Prostate gland (tissue), 2 donors: ENCODE data around the gene LRRC73. TPM values are rescaled to one million over a fixed set of nuclear protein-coding genes. Genes with fewer than 3 reads are reported as not detected.

Experiments
- DNase-seq: peaks from one replicate; pipeline ENCODE4 v3.0.0-alpha.2; 2019; ENCODE audit warnings: low spot score
- H3K27ac ChIP-seq, 2 donors: fragments of 200-600 bp; sonication (generic); 2 replicates each; pipeline ENCODE4 v1.5.1; 2017 to 2019
- H3K27me3 ChIP-seq: fragments of 200-600 bp; sonication (generic); replicated peaks from 2 replicates; pipeline ENCODE4 v1.5.1; 2019; ENCODE audit not compliant: insufficient read depth
- H3K36me3 ChIP-seq, 2 donors: fragments of 200-600 bp; sonication (generic); 1 replicate in 1 of 2; 2 replicates in 1 of 2; pipeline versions ENCODE4 v1.5.1 to v1.8.1; 2017 to 2019
- H3K4me1 ChIP-seq: fragments of 200-600 bp; sonication (generic); replicated peaks from 2 replicates; pipeline ENCODE4 v1.5.1; 2019
- H3K4me3 ChIP-seq, 2 donors: fragments of 200-600 bp; sonication (generic); 2 replicates each; pipeline ENCODE4 v1.5.1; 2017 to 2019
- H3K9me3 ChIP-seq: fragments of 200-600 bp; sonication (generic); 2 replicates; pipeline ENCODE4 v1.5.1; 2017
- POLR2A ChIP-seq: fragments of 450-650 bp; IDR thresholded peaks from one replicate; pipeline ENCODE4 v1.6.1; 2016; ENCODE audit warnings: antibody characterized with exemption, mild to moderate bottlenecking
- POLR2AphosphoS5 ChIP-seq: sonication (generic); formaldehyde crosslinking; IDR thresholded peaks from one replicate; pipeline ENCODE4 v1.6.1; 2017; ENCODE audit warnings: antibody characterized with exemption
- WGBS: methylation state at CpG from one replicate; pipeline ENCODE4 v1.1.5; 2018; 5-methylcytosine and 5-hydroxymethylcytosine counted together
- intact Hi-C: fragments of 100-400 bp; cut with DNase I; formaldehyde crosslinking; loops from one replicate; pipeline ENCODE4 v1.14.2; 2022
- total RNA-seq, 2 donors: library from RNA; depleted of rRNA; stranded (reverse); fragments of >200 nt; gene quantifications; one replicate each; pipeline ENCODE4 v1.1.0, GENCODE V29; 2016
- TF ChIP-seq, protein P1 (sequence below), 4 experiments: fragments of 200-600 bp in 2 of 4; fragments of 450-650 bp in 2 of 4; sonication (generic) in 2 of 4; IDR thresholded peaks; 1 replicate in 3 of 4; 2 replicates in 1 of 4; pipeline ENCODE4 v1.5.1; 2016 to 2019; ENCODE audit warnings: antibody characterized with exemption in 4 of 4, mild to moderate bottlenecking in 2 of 4, moderate library complexity in 2 of 4

The LRRC73 gene
- total RNA-seq, 2 donors from 2014 or later: 0.68 to 4.0 TPM

DNA sequence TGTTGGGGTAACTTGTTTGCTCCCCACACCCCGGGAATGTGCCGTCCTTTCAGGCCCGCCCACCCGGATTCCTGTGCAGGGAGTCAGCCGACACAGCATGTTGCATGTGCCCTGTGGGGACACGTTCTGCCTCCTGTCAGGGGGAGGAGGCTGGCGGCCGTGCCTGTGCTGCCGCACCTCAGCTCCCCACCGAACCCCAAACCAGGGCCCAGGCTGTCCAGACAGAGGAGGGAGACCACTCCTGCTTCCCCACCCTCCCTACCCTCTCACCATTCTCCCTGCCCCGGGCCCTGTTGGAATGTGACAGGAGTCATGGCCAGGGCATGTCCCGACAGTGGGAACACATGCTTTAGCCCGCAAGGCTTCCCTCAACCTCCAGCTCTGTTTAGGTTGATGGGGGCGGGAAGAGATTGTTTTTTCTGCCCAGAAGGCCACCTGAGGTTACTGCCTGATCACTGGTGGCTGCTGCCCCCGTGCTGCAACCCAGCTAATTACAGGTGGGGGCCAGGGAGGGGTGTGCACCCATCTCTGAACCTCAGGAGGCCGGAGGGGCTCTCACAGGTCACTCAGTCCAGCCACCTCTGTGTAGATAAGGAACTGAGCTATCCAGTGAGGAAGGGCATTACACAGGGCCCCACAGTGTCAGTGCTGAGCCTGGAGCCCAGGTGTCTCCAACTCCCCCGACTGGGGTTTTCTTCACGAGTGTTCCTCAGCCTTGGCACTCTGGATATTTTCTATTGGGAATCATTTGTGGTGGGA, 13.6 kb downstream of the LRRC73 start:
- intact Hi-C loops: loop anchor here (10.0 kb wide), 1 partner anchor 232 kb away; no protein-coding TSS in a partner anchor
- Histone ChIP-seq H3K27ac (peak overlapping the region; percentile 58 to 72), H3K4me1 (peaks cover 34% of the 10 kb centered on the region), H3K27me3 (no peaks in the 10 kb centered on the region), H3K9me3 (no peaks in the 10 kb centered on the region), H3K36me3 (no peaks in the 10 kb centered on the region), H3K4me3 (no peak overlapping the region)
- TF ChIP-seq POLR2AphosphoS5: peak; percentile 72
- TF ChIP-seq POLR2A: no peak
- TF ChIP-seq, protein P1, sequence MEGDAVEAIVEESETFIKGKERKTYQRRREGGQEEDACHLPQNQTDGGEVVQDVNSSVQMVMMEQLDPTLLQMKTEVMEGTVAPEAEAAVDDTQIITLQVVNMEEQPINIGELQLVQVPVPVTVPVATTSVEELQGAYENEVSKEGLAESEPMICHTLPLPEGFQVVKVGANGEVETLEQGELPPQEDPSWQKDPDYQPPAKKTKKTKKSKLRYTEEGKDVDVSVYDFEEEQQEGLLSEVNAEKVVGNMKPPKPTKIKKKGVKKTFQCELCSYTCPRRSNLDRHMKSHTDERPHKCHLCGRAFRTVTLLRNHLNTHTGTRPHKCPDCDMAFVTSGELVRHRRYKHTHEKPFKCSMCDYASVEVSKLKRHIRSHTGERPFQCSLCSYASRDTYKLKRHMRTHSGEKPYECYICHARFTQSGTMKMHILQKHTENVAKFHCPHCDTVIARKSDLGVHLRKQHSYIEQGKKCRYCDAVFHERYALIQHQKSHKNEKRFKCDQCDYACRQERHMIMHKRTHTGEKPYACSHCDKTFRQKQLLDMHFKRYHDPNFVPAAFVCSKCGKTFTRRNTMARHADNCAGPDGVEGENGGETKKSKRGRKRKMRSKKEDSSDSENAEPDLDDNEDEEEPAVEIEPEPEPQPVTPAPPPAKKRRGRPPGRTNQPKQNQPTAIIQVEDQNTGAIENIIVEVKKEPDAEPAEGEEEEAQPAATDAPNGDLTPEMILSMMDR (IDR thresholded peaks at IDR 0.05): peak; percentile 22 to 91 (median 66)
- DNase-seq: peak; percentile 82
- 21% methylated on average over 18 of the region's 18 CpGs for WGBS

DNA sequence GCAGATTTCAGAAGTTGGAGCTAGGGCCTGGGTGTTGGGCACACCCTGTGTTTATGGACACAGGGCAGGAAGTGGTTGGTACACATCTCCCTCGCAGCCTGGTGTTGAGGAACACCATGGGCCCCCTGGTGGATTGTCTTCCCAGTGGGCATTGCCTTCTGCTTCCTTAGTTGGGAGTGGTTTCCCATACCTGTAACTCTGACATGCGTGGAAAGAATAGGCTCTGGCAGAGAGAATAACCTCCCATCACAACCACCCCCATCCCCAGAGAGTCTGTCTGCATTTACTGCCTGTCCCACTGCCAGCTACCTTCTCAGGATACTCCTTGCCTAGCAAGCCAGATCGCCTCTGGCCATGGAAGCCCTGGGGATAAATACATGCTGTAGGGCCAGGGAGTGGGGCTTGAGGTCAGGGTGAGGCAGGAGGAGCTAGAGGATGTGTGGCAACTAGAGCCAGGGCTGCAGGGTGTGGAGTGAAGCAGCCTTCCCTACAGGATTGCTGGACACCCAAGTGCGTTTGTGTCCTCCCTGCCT, 14.7 kb downstream of the LRRC73 start:
- Histone ChIP-seq H3K9me3 (no peaks in the 10 kb centered on the region), H3K27ac (peak overlapping the region; percentile 58 to 72), H3K27me3 (no peaks in the 10 kb centered on the region), H3K4me1 (peaks cover 34% of the 10 kb centered on the region), H3K4me3 (no peak overlapping the region), H3K36me3 (no peaks in the 10 kb centered on the region)
- DNase-seq: no peak
- WGBS: 31% methylated on average over 4 of the region's 4 CpGs
- intact Hi-C loops: loop anchor here (10.0 kb wide), 1 partner anchor 231 kb away; no protein-coding TSS in a partner anchor
- TF ChIP-seq, protein P1 (IDR thresholded peaks at IDR 0.05): peak in 3 of 4 experiments; percentile 30 to 57 (median 35)
- TF ChIP-seq POLR2AphosphoS5: no peak

GRCh38 chr6:43494766-43495165, 15.4 kb downstream of the LRRC73 start:
- Histone ChIP-seq H3K27ac (peak overlapping the region in 1 of 2 donors; percentile 58), H3K4me3 (no peak overlapping the region), H3K27me3 (no peaks in the 10 kb centered on the region), H3K4me1 (peaks cover 31% of the 10 kb centered on the region), H3K36me3 (no peaks in the 10 kb centered on the region), H3K9me3 (no peaks in the 10 kb centered on the region)
- no peak for DNase-seq
- WGBS: 98% methylated on average over 4 of the region's 4 CpGs
- intact Hi-C loops: loop anchor here (10.0 kb wide), 1 partner anchor 230 kb away; no protein-coding TSS in a partner anchor
- TF ChIP-seq POLR2A (no peak), POLR2AphosphoS5 (no peak)
- TF ChIP-seq, protein P1 (IDR thresholded peaks at IDR 0.05): no peak

GRCh38 chr6:43494321-43494720, 15.8 kb downstream of the LRRC73 start:
- 98% methylated on average over 6 of the region's 6 CpGs for WGBS
- Histone ChIP-seq H3K27ac (no peak overlapping the region), H3K36me3 (no peaks in the 10 kb centered on the region), H3K27me3 (no peaks in the 10 kb centered on the region), H3K4me1 (peaks cover 27% of the 10 kb centered on the region), H3K9me3 (no peaks in the 10 kb centered on the region), H3K4me3 (no peak overlapping the region)
- no peak for DNase-seq
- TF ChIP-seq POLR2AphosphoS5 (no peak), POLR2A (no peak)
- TF ChIP-seq, protein P1 (IDR thresholded peaks at IDR 0.05): no peak
- intact Hi-C loops: loop anchor here (10.0 kb wide), 1 partner anchor 230 kb away; no protein-coding TSS in a partner anchor
